ENCODE results near the gene SLC35F5. TPM values are rescaled to one million over a fixed set of nuclear protein-coding genes. Genes with fewer than 3 reads are reported as not detected.

SLC35F5 gene
- total and polyA plus RNA-seq, 2 of the 4 experiments (the other 2 are of a cell fraction), result 30.5 to 93.4 TPM

DNA sequence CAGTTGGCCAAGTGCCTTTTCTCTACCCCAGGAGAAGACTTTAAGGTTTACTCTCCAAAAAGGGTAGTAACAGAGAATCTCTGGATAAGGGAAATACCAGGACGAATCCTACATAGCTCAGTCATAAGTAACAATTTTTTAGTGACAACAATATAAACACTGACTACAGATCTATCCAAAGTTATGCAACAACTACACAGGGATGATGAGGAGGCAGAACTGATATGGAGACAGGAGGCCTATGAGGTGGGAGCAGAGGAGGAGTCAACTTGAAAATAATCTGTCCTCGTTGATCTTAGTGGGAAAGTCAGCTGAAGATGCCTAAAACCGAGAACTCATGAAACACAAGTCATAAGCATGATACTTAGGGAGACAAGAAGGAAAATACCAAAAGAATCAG is 40.2 kb downstream of the SLC35F5 start:
- DNase-seq (peak; percentile 80), ATAC-seq (ENCODE audit: low read depth) (peak; percentile 96)
- Histone ChIP-seq H3K27me3 (ENCODE audit: control insufficient read depth, insufficient read depth, low read length) (no peaks in the 10 kb centered on the region), H2AK5ac (ENCODE audit: low read depth, low read length) (0 out of 2 replicates have a peak overlapping the region, but pooled peaks have one; percentile 18), H3K36me3 (ENCODE audit: control insufficient read depth, insufficient read depth, low read length) (peaks cover 10% of the 10 kb centered on the region), H2BK20ac (ENCODE audit: low read depth, low read length) (peak overlapping the region; percentile 11), H3K9me3 (ENCODE audit: control insufficient read depth, insufficient read depth, low read length) (no peaks in the 10 kb centered on the region), H2AK9ac (replicated peaks; ENCODE audit: low read depth, low read length, poor library complexity) (no peak overlapping the region), H3K56ac (ENCODE audit: extremely low read depth, insufficient read depth, low read length) (peak overlapping the region; percentile 41; the same call in 1 of the 2 replicates), H4K8ac (ENCODE audit: low read depth in 2 of 2, low read length in 2 of 2) (peak overlapping the region in 1 of 2 experiments; percentile 81; a peak in 2 of 4 replicates), H2AFZ (replicated peaks; ENCODE audit: low read length, poor library complexity) (no peak overlapping the region), H3K23ac (ENCODE audit: low read depth, low read length) (peak overlapping the region; percentile 50), H2BK120ac (ENCODE audit: low read depth, low read length) (peak overlapping the region; percentile 69), H3K4ac (ENCODE audit: low read depth, low read length) (peak overlapping the region; percentile 69), H4K5ac (ENCODE audit: low read depth, low read length) (peak overlapping the region; percentile 79; the same call in 1 of the 2 replicates), H2BK15ac (ENCODE audit: low read depth, low read length) (no peak overlapping the region), H3K4me2 (ENCODE audit: low read depth, low read length) (peak overlapping the region; percentile 92), H4K20me1 (ENCODE audit: insufficient read depth, low read length) (no peaks in the 10 kb centered on the region), H3K14ac (replicated peaks; ENCODE audit: low read depth, low read length) (peak overlapping the region; percentile 33), H3K4me1 (ENCODE audit: control insufficient read depth, insufficient read depth, low read length) (peaks cover 3% of the 10 kb centered on the region), H3K9me1 (ENCODE audit: insufficient read depth, low read length) (peaks cover 4% of the 10 kb centered on the region; the same call in 1 of the 2 replicates), H3K27ac (ENCODE audit: insufficient read depth, low read length) (peak overlapping the region; percentile 57; the same call in 1 of the 2 replicates), H3K79me1 (ENCODE audit: low read depth in 1 of 2, low read length in 2 of 2) (peaks cover 0 to 6% of the 10 kb centered on the region in 2 experiments; a peak in 3 of 4 replicates), H3K18ac (ENCODE audit: low read depth, low read length) (peak overlapping the region; percentile 72; the same call in 1 of the 2 replicates), H3K9ac (ENCODE audit: low read depth, low read length) (no peak overlapping the region; the same call in 1 of the 2 replicates), H4K91ac (ENCODE audit: insufficient read depth, low read depth, low read length) (0 out of 2 replicates have a peak overlapping the region, but pooled peaks have one; percentile 40), H3K4me3 (ENCODE audit: insufficient read depth, low read depth, low read length) (peak overlapping the region; percentile 40; the same call in 1 of the 2 replicates), H2BK5ac (ENCODE audit: low read depth, low read length, poor library complexity, severe bottlenecking) (peak overlapping the region; percentile 93)
- in situ Hi-C loops (cut with MboI; ENCODE audit: low sequenced_read_pairs), result no loop called here
- TF ChIP-seq NFE2L2 (IDR thresholded peaks at IDR 0.05; ENCODE audit: low read depth, low read length), result 0 out of 2 replicates have a peak, but pooled peaks have one; percentile 3
- TF ChIP-seq, protein P1, sequence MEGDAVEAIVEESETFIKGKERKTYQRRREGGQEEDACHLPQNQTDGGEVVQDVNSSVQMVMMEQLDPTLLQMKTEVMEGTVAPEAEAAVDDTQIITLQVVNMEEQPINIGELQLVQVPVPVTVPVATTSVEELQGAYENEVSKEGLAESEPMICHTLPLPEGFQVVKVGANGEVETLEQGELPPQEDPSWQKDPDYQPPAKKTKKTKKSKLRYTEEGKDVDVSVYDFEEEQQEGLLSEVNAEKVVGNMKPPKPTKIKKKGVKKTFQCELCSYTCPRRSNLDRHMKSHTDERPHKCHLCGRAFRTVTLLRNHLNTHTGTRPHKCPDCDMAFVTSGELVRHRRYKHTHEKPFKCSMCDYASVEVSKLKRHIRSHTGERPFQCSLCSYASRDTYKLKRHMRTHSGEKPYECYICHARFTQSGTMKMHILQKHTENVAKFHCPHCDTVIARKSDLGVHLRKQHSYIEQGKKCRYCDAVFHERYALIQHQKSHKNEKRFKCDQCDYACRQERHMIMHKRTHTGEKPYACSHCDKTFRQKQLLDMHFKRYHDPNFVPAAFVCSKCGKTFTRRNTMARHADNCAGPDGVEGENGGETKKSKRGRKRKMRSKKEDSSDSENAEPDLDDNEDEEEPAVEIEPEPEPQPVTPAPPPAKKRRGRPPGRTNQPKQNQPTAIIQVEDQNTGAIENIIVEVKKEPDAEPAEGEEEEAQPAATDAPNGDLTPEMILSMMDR (conservative IDR thresholded peaks at IDR 0.05; ENCODE audit: low read depth, low read length), result no peak
- peak; percentile 96 for TF ChIP-seq CEBPB (IDR thresholded peaks at IDR 0.05; ENCODE audit: low read depth, low read length)
- TF ChIP-seq, protein P2, sequence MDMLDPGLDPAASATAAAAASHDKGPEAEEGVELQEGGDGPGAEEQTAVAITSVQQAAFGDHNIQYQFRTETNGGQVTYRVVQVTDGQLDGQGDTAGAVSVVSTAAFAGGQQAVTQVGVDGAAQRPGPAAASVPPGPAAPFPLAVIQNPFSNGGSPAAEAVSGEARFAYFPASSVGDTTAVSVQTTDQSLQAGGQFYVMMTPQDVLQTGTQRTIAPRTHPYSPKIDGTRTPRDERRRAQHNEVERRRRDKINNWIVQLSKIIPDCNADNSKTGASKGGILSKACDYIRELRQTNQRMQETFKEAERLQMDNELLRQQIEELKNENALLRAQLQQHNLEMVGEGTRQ (IDR thresholded peaks at IDR 0.05; ENCODE audit: low read depth, low read length), result no peak
- no peak for TF ChIP-seq MAZ (IDR thresholded peaks at IDR 0.05; ENCODE audit: borderline replicate concordance, low read depth, low read length)
- TF ChIP-seq RAD21 (IDR thresholded peaks at IDR 0.05; ENCODE audit: low read length), result no peak
- no peak for TF ChIP-seq MXI1 (IDR thresholded peaks at IDR 0.05; ENCODE audit: borderline replicate concordance, low read depth, low read length)
- no peak for TF ChIP-seq FOS (IDR thresholded peaks at IDR 0.05; ENCODE audit: low read depth, low read length)
- no peak for TF ChIP-seq RCOR1 (IDR thresholded peaks at IDR 0.05; ENCODE audit: insufficient replicate concordance, low read length)
- TF ChIP-seq POLR2A (IDR thresholded peaks at IDR 0.05; ENCODE audit: low read depth, low read length), result no peak
- TF ChIP-seq BHLHE40 (IDR thresholded peaks at IDR 0.05; ENCODE audit: low read depth, low read length), result no peak
- no peak for TF ChIP-seq RFX5 (IDR thresholded peaks at IDR 0.05; ENCODE audit: low read depth, low read length)
- peak; percentile 24; the same call in 1 of the 2 replicates for TF ChIP-seq MAFK (IDR thresholded peaks at IDR 0.05; ENCODE audit: low read depth, low read length)
- TF ChIP-seq, protein P3, sequence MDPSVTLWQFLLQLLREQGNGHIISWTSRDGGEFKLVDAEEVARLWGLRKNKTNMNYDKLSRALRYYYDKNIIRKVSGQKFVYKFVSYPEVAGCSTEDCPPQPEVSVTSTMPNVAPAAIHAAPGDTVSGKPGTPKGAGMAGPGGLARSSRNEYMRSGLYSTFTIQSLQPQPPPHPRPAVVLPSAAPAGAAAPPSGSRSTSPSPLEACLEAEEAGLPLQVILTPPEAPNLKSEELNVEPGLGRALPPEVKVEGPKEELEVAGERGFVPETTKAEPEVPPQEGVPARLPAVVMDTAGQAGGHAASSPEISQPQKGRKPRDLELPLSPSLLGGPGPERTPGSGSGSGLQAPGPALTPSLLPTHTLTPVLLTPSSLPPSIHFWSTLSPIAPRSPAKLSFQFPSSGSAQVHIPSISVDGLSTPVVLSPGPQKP (IDR thresholded peaks at IDR 0.05; ENCODE audit: borderline replicate concordance, low read depth, low read length), result no peak
- TF ChIP-seq SMC3 (IDR thresholded peaks at IDR 0.05; ENCODE audit: low read depth, low read length), result no peak
- no peak for TF ChIP-seq CHD1 (IDR thresholded peaks at IDR 0.05; ENCODE audit: low read depth, low read length)
- no CpG with 5 or more reads among the region's 3 CpGs for WGBS, 2 experiments (ENCODE audit: extremely low coverage in 2 of 2, insufficient read length in 1 of 2)
- no TSS peak for BruUV-seq (replicated peaks)
- ChIA-PET CTCF (no interaction called here), POLR2A (ENCODE audit: unreplicated experiment) (no interaction called here)
- intact Hi-C loops (cut with micrococcal nuclease), result no loop called here
- dilution Hi-C loops (cut with HindIII; ENCODE audit: low sequenced_read_pairs, unreplicated experiment), result no loop called here
